Measurements from ENCODE around the gene ZNF423. TPM values are rescaled to one million over a fixed set of nuclear protein-coding genes. Genes with fewer than 3 reads are reported as not detected.

ZNF423 gene
- total and polyA plus RNA-seq, 2 of the 13 experiments (the other 11 are each of a cell fraction or from before 2014, with no cell fraction given) = 0.07 to 0.31 TPM

DNA sequence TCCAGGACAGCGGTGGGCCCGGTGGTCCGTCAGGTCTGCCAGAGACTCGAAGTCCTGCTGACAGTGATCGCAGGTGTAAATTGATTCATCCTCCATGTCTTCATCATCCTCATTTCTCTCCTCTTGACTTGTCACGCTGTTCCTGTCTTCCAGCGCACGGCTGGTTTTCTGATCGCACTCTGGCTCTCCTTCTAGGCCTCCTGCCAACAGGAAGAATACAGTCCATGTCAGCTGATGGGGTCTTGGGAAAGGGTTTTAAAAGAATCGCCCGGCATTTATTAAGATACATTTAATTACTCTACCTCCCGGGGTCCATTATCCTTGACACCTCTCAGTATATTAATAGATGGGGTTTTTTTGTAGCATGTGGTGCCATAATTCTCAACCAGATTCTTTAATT is 125.1 kb downstream of the ZNF423 start:
- Histone ChIP-seq H3K9me3 (ENCODE audit: low read length) (no peaks in the 10 kb centered on the region), H3K4me1 (ENCODE audit: insufficient read depth, low read length) (no peaks in the 10 kb centered on the region), H3K4me2 (ENCODE audit: low read depth, low read length) (no peak overlapping the region), H4K20me1 (ENCODE audit: insufficient read depth, low read length) (no peaks in the 10 kb centered on the region; the same call in 1 of the 2 replicates), H3K36me3 (replicated peaks in 1 of 2; ENCODE audit: control insufficient read depth in 1 of 2, insufficient read depth in 2 of 2, low read length in 2 of 2) (no peaks in the 10 kb centered on the region), H3K4me3 (replicated peaks in 1 of 3; ENCODE audit: insufficient read depth in 1 of 3, low read depth in 2 of 3, low read length in 3 of 3) (no peak overlapping the region), H3K27me3 (ENCODE audit: control insufficient read depth in 1 of 2, insufficient read depth in 2 of 2, low read length in 2 of 2) (peaks cover 6 to 30% of the 10 kb centered on the region in 2 experiments; a peak in 2 of 5 replicates), H3K79me2 (ENCODE audit: insufficient read depth, low read length) (no peaks in the 10 kb centered on the region), H2AFZ (ENCODE audit: low read length) (no peak overlapping the region), H3K9ac (ENCODE audit: insufficient read depth, low read depth, low read length) (no peak overlapping the region), H3K27ac (ENCODE audit: extremely low read length, insufficient read depth, low read length) (no peak overlapping the region)
- in situ Hi-C loops (cut with HindIII; ENCODE audit: extremely low pct_ligation_motif_present, low pct_unique_long_range_greater_than_20kb) (no loop called here), intact Hi-C loops (cut with micrococcal nuclease; ENCODE audit: unreplicated experiment) (no loop called here)
- TF ChIP-seq FOXM1 (CRISPR knock-in tag; IDR thresholded peaks at IDR 0.05) (no peak), HNRNPH1 (optimal IDR thresholded peaks at IDR 0.05; ENCODE audit: low read depth, low read length) (no peak), BORCS8-MEF2B (CRISPR knock-in tag; IDR thresholded peaks at IDR 0.05) (no peak), ZNF281 (CRISPR knock-in tag; IDR thresholded peaks at IDR 0.05; ENCODE audit: borderline replicate concordance) (no peak), IRF2 (CRISPR knock-in tag; IDR thresholded peaks at IDR 0.05) (no peak), FOXJ3 (CRISPR knock-in tag; IDR thresholded peaks at IDR 0.05; ENCODE audit: borderline replicate concordance) (no peak), PRDM15 (CRISPR knock-in tag; IDR thresholded peaks at IDR 0.05) (no peak)
- ChIA-PET POLR2A (no interaction called here), CTCF (ENCODE audit: low intra/inter-chr PET ratio, low total read pairs) (no interaction called here)
- FAIRE-seq = no peak
- WGBS (ENCODE audit: low lambda C conversion rate) = 41% methylated on average over 12 of the region's 12 CpGs
- no peak for ATAC-seq
- BruUV-seq (replicated peaks) = no TSS peak
- DNase-seq (ENCODE audit: low spot score) = no peak

Measured in HepG2 (cell line).